Large intestine (tissue), 3 donors: ENCODE data around the gene IFT172. TPM values are rescaled to one million over a fixed set of nuclear protein-coding genes. Genes with fewer than 3 reads are reported as not detected.

Experiments used
- DNase-seq, 2 donors: peaks; one replicate each; pipeline versions ENCODE4 v3.0.0 to v3.0.0-alpha.2; 2013
- H3K27ac ChIP-seq: one replicate; pipeline ENCODE4 v1.5.1; 2013; ENCODE audit warnings: low read length
- H3K27me3 ChIP-seq: 2 replicates; pipeline ENCODE4 v1.6.1; 2013; ENCODE audit warnings: low read length; ENCODE audit not compliant: control insufficient read depth, insufficient read depth
- H3K36me3 ChIP-seq: 2 replicates; pipeline ENCODE4 v1.6.1; 2013; ENCODE audit warnings: low read length; ENCODE audit not compliant: control insufficient read depth, insufficient read depth
- H3K4me1 ChIP-seq: one replicate; pipeline ENCODE4 v1.6.1; 2013; ENCODE audit warnings: low read length; ENCODE audit not compliant: control insufficient read depth, insufficient read depth
- H3K4me3 ChIP-seq: one replicate; pipeline ENCODE4 v1.5.1; 2013; ENCODE audit warnings: low read length
- H3K9me3 ChIP-seq: one replicate; pipeline ENCODE4 v1.6.1; 2013; ENCODE audit warnings: mild to moderate bottlenecking, low read depth, low read length, moderate library complexity; ENCODE audit not compliant: control insufficient read depth
- WGBS: methylation state at CpG from one replicate; pipeline ENCODE4 v1.1.5; 2013; ENCODE audit warnings: low lambda C conversion rate; ENCODE audit not compliant: insufficient coverage; 5-methylcytosine and 5-hydroxymethylcytosine counted together
- polyA plus RNA-seq: library from polyadenylated mRNA; unstranded; fragments of 120-200 nt; gene quantifications from one replicate; pipeline ENCODE4 v1.2.1, GENCODE V29; 2013

IFT172 gene
- polyA plus RNA-seq, 1 donor, result 30.7 TPM

DNA sequence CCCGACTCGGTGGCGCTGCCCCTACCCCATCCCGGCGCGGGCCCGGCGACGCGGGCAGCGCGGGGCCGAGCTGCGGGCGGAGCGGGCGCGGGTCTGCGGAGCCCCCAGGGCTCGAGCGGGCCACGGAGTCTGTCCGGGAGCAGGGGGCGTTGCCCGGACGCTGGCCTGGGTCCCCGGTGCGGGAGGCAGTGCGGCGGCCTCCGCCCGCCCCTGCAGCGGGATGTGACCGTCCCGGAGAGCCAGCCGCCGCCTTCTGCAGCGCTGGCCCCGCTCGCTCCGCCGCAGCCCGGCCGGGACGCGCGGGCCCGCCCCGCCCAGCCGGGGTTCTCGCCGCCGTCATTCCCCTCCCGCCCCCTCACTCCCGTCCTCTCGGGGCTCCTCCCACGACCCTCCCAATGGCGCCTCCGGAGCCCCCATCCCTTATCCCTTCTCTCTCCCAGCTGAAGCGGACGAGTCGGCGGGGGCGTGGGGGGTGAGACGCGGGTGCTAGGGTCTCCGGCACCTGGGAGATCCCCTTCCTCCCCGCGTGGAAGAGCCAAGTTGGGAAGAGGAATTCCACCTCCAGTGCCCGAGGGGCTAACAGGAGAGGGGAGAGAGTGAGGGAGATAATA lies 5.5 kb upstream of the IFT172 start, which contains the start of gene FNDC4:
TSS of gene FNDC4 (minus strand) at position 257 of the 611 bp plus-strand sequence. CDS start 521 bp downstream, outside the sequence.
- peak in 1 of 2 donors; percentile 35 for DNase-seq
- H3K27ac ChIP-seq, result no peak within 1 kb of the TSS
- H3K4me3 ChIP-seq, result peak within 1 kb of the TSS; percentile 55
- peaks cover 15% of the 10 kb centered on the region for H3K4me1 ChIP-seq
- H3K27me3 ChIP-seq, result peaks cover 39% of the 10 kb centered on the region
- no peaks in the 10 kb centered on the region for H3K36me3 ChIP-seq
- H3K9me3 ChIP-seq, result no peaks in the 10 kb centered on the region
- no CpG with 5 or more reads among the region's 70 CpGs for WGBS

DNA sequence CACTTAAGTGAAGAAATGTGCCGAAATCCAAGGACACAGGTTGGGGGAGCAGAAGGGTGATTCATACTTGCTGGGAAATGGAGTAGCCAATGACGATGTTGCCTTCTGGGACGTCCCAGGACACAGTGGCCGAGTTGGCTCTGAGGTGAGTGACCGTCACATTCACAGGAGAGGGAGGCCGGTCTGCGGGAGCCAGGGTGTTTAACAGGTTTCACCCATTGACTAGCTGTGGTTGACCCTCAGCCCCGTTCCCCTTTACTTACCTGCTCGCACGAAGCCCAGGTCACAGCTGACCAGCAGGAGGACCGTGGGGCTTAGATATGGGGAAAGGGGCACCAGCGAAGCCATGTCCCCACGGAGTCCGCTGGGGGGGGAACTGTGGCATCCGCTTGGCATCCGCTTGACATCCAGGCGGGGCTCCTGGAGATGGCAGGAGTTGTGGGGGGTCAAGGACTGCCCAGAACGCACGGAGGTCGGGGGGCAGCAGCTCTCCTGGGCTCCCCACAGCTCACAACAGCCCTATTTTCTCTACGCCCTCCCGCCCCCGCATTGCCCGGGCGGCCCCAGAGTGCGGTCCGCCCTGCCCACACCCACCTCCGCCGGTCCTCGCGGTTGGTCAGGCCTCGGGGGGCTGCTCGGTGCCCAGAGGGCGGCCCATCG lies 4.9 kb upstream of the IFT172 start:
- Histone ChIP-seq H3K27me3 (peaks cover 39% of the 10 kb centered on the region), H3K4me1 (peaks cover 16% of the 10 kb centered on the region), H3K4me3 (peak overlapping the region; percentile 19), H3K36me3 (no peaks in the 10 kb centered on the region), H3K27ac (no peak overlapping the region), H3K9me3 (no peaks in the 10 kb centered on the region)
- DNase-seq, result peak in 1 of 2 donors; percentile 20
- no CpG with 5 or more reads among the region's 35 CpGs for WGBS

DNA sequence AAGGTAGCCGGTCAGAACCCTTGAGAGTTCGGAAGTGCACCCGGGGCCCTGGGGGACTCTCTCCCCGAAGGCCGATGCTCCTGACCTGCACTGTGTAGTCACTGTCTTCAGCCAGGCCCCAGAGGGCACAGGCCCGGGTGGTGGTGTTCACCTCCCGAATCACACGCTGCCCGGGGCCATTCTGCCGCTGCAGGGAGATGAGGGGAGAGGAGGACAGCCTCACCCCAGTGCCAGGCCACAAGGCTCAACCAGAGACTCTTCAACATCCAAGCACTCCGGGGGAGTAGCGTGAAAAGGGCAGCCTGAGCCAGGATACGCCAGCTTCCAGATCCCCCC lies 4.4 kb upstream of the IFT172 start:
- no peak for DNase-seq
- Histone ChIP-seq H3K9me3 (no peaks in the 10 kb centered on the region), H3K4me1 (peaks cover 21% of the 10 kb centered on the region), H3K4me3 (no peak overlapping the region), H3K27me3 (peaks cover 34% of the 10 kb centered on the region), H3K36me3 (no peaks in the 10 kb centered on the region), H3K27ac (no peak overlapping the region)
- no CpG with 5 or more reads among the region's 13 CpGs for WGBS

DNA sequence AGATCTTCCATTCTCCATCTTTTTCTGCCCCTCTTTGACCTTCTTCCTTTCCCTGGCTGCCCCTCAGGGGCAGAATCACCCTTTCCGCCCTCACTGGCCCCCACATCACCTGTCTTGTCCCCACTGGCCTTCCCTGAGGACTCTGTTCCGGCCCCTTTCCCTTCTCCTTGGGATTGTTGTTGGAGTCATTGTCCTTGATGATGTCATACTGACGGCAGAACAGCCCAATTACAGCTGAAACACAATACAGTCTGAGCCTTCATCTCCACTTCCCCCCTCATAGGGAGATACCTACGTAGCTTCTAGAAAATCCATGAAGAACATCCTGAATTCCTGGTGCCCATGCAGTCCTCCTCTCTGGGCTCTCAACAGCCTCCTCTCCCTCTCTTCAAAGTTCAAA lies 3.0 kb upstream of the IFT172 start:
- WGBS, result 100% methylated on average over 1 of the region's 4 CpGs
- H3K36me3 ChIP-seq, result no peaks in the 10 kb centered on the region
- peaks cover 31% of the 10 kb centered on the region for H3K27me3 ChIP-seq
- DNase-seq, result no peak
- H3K9me3 ChIP-seq, result no peaks in the 10 kb centered on the region
- peaks cover 23% of the 10 kb centered on the region for H3K4me1 ChIP-seq
- no peak overlapping the region for H3K27ac ChIP-seq
- H3K4me3 ChIP-seq, result no peak overlapping the region

DNA sequence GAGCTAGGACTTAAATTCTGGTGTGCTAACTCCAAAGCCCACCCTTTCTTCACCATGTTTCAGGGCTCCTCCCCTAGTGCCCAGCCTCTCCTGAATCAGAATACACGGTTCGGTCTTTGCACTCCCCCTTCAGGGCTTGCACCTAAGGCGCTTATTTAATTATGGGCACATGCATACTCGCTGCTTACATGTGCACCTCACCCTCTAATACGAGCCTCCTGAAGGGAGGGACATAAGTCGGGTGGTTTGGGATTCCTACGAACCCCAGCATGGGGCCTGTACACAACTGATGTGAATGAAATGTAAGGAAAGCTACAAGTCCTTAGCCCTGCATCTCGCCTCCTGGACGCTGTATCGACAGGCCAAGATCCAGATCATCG lies 435 bp downstream of the IFT172 start:
- no CpG with 5 or more reads among the region's 11 CpGs for WGBS
- peak overlapping the region; percentile 57 for H3K4me3 ChIP-seq
- no peak for DNase-seq
- no peaks in the 10 kb centered on the region for H3K9me3 ChIP-seq
- H3K27me3 ChIP-seq, result peaks cover 8% of the 10 kb centered on the region
- H3K27ac ChIP-seq, result peak overlapping the region; percentile 44
- peaks cover under 1% of the 10 kb centered on the region for H3K36me3 ChIP-seq
- H3K4me1 ChIP-seq, result peaks cover 11% of the 10 kb centered on the region

DNA sequence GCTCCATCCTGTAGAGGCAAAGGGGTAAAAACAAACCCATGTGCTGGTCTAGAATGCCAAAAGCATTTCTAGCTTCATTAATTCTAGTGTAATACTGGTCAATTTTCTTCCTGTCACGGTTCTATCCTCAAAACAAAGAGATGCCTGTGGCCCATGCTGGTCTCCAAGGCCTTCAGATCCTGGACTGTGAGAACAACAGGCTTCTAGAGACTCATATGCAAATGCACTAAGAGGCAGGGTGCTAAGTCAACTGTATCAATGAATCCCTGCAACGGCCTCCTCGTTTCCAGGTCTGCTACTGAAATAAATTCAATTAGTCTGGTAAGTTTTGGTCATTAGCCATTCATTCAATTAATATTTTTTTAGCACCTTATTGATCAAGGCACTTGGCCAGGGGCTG lies 4.0 kb downstream of the IFT172 start:
- Histone ChIP-seq H3K36me3 (peaks cover 20% of the 10 kb centered on the region), H3K4me1 (peaks cover 11% of the 10 kb centered on the region), H3K9me3 (no peaks in the 10 kb centered on the region), H3K27ac (no peak overlapping the region), H3K4me3 (no peak overlapping the region), H3K27me3 (no peaks in the 10 kb centered on the region)
- WGBS, result no CpG with 5 or more reads among the region's 3 CpGs
- DNase-seq, result no peak

DNA sequence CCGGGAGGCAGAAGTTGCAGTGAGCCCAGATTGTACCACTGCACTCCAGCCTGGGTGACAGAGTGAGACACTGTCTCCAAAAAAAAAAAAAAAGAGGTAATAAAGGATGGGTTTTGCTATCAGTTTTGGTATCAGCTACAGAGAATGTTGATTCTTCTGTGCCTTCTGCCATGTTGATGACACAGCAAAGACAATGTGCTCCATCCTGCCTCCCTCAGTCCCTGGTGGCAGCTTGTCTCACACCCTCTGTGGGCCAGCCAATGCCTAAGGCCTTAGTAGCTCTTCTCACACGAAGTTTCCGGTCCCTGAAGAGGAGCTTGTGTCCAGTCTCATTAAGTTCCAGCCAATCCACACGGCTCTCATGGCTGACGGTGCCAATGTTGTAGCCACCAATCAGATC lies 17.6 kb downstream of the IFT172 start:
- no peaks in the 10 kb centered on the region for H3K9me3 ChIP-seq
- peaks cover 18% of the 10 kb centered on the region for H3K36me3 ChIP-seq
- DNase-seq, result no peak
- WGBS, result 90% methylated on average over 2 of the region's 5 CpGs
- no peaks in the 10 kb centered on the region for H3K4me1 ChIP-seq
- no peaks in the 10 kb centered on the region for H3K27me3 ChIP-seq
- no peak overlapping the region for H3K4me3 ChIP-seq
- no peak overlapping the region for H3K27ac ChIP-seq

DNA sequence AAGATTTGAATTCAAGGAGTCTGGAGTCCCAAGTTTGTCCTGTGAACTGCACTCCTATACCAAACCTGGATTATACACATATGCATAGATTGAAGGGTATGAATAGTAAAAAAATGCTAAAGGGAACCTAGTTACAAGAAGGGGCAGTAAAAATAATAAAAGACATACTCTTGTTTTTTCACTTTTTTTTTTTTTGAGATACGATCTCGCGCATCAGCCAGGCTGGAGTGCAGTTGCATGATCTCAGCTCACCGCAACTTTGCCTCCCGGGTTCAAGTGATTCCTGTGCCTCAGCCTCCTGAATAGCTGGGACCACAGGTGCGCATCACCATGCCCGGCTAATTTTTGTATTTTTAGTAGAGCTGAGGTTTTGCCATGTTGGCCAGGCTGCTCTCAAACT lies 25.1 kb downstream of the IFT172 start:
- Histone ChIP-seq H3K4me3 (no peak overlapping the region), H3K4me1 (no peaks in the 10 kb centered on the region), H3K27ac (no peak overlapping the region), H3K9me3 (no peaks in the 10 kb centered on the region), H3K27me3 (no peaks in the 10 kb centered on the region), H3K36me3 (peaks cover 11% of the 10 kb centered on the region)
- no peak for DNase-seq
- 100% methylated on average over 3 of the region's 7 CpGs for WGBS

DNA sequence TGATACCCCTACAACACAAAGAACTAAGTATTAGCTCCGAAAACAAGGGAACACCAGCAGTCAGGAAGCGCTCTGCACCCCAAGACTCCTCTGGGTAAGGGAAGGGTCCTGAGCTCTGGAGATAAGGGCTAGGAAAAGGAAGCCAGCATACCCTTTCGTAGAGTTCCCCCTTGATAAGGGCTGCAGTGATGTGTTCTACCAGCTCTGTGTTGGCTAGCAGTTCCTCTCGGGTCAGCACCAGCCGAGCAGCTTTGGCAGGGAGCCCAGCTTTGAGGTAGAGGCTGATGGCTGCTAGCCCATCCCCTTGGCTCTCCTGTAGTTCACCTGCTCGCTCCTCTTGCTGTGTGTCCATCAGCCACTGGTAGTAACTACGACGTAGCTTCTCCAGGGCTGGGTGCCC lies 28.4 kb downstream of the IFT172 start:
- H3K27ac ChIP-seq, result no peak overlapping the region
- no peaks in the 10 kb centered on the region for H3K9me3 ChIP-seq
- no peak for DNase-seq
- no peaks in the 10 kb centered on the region for H3K4me1 ChIP-seq
- H3K36me3 ChIP-seq, result peaks cover 34% of the 10 kb centered on the region
- no CpG with 5 or more reads among the region's 8 CpGs for WGBS
- no peaks in the 10 kb centered on the region for H3K27me3 ChIP-seq
- H3K4me3 ChIP-seq, result no peak overlapping the region

DNA sequence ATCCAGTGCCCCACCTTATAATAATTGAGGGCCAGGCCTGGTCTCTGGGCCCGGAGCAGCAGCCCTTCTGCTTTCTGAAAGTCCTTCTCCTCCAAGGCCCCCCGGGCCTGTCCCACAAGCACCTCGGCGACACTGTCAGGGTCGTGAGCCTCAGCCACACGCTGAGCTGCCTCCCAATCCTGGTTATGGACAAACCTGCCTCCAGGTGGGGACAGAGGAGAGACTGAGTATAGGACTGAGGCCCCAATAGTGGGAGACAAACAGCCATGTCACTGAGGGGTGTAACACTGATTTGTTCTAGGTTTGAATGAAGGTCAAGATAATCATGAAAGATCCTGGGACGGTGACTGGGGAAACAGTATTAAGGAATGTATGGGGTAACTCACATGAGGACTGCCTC lies 35.6 kb downstream of the IFT172 start:
- no peak overlapping the region for H3K27ac ChIP-seq
- no CpG with 5 or more reads among the region's 7 CpGs for WGBS
- DNase-seq, result no peak
- H3K36me3 ChIP-seq, result peaks cover 59% of the 10 kb centered on the region
- H3K4me3 ChIP-seq, result no peak overlapping the region
- H3K9me3 ChIP-seq, result no peaks in the 10 kb centered on the region
- H3K27me3 ChIP-seq, result no peaks in the 10 kb centered on the region
- H3K4me1 ChIP-seq, result no peaks in the 10 kb centered on the region

DNA sequence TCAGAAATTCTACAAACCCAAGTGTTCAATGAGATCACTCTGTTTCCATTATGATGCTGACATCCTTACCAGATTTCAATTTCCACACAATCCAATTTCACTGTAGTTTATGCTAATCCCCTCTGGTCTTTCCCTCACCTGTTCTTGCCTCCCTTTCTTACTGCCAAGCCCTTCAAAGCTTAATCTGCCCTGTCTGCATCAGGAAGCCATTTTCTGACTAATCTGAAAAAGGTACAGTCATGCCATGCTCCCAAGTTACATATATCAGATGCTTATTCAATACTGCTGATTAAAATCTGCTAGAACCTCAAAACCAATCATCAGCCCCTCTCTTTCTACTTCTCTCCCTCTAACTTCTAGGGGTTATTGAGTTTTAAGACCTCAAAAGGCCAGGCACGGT lies 38.4 kb downstream of the IFT172 start:
- Histone ChIP-seq H3K9me3 (no peaks in the 10 kb centered on the region), H3K27ac (no peak overlapping the region), H3K27me3 (no peaks in the 10 kb centered on the region), H3K4me1 (peaks cover 3% of the 10 kb centered on the region), H3K4me3 (no peak overlapping the region), H3K36me3 (peaks cover 52% of the 10 kb centered on the region)
- DNase-seq, result no peak
- WGBS, result no CpG with 5 or more reads among the region's 1 CpG
